ENCODE results near the gene SNTA1.
A peak's percentile ranks its signal among the peaks of the same experiment; 100 is the strongest.
"Not testable (repeated sequence)": the region's sequence is repeated elsewhere in the genome, so short reads cannot be mapped to it uniquely, and the experiment has no call there.

The SNTA1 gene

GRCh38 chr20:33443512-33444239 lies at the start of gene SNTA1:
Gene SNTA1, minus strand, starts transcription at chr20:33443763. Its CDS starts 143 bp downstream, at chr20:33443620.
- Histone ChIP-seq H3K4me1 (ENCODE audit: insufficient read depth, low read length) (no peaks in the 10 kb centered on the region), H3K9ac (ENCODE audit: low read depth, low read length) (peak within 1 kb of the TSS; percentile 87), H3K9me3 (ENCODE audit: control insufficient read depth, insufficient read depth, low read length) (no peaks in the 10 kb centered on the region), H3K36me3 (ENCODE audit: insufficient read depth, low read length) (no peaks in the 10 kb centered on the region)

- Histone ChIP-seq H3K4me1 (ENCODE audit: insufficient read depth, low read length) (no peaks in the 10 kb centered on the region; the same call in 1 of the 2 replicates), H3K36me3 (ENCODE audit: insufficient read depth, low read length) (no peaks in the 10 kb centered on the region), H3K9me3 (ENCODE audit: control insufficient read depth, insufficient read depth, low read length) (no peaks in the 10 kb centered on the region), H3K9ac (ENCODE audit: low read depth, low read length) (peak overlapping the region; percentile 97)
Measured at GRCh38 chr20:33490934-33491656, 47.5 kb upstream of the SNTA1 start.

GRCh38 chr20:33490023-33490933 lies 46.7 kb upstream of the SNTA1 start, which contains the start of gene CBFA2T2:
Gene CBFA2T2, plus strand, starts transcription at chr20:33490096. Its CDS starts 172 bp downstream, at chr20:33490268.
- peak within 1 kb of the TSS; percentile 97 for H3K9ac ChIP-seq (ENCODE audit: low read depth, low read length)
- no peaks in the 10 kb centered on the region for H3K9me3 ChIP-seq (ENCODE audit: control insufficient read depth, insufficient read depth, low read length)
- H3K4me1 ChIP-seq (ENCODE audit: insufficient read depth, low read length), result no peaks in the 10 kb centered on the region; the same call in 1 of the 2 replicates
- no peaks in the 10 kb centered on the region for H3K36me3 ChIP-seq (ENCODE audit: insufficient read depth, low read length)

GRCh38 chr20:33489495-33490022 lies 46.0 kb upstream of the SNTA1 start:
- Histone ChIP-seq H3K9ac (ENCODE audit: low read depth, low read length) (peak overlapping the region; percentile 61), H3K36me3 (ENCODE audit: insufficient read depth, low read length) (no peaks in the 10 kb centered on the region), H3K4me1 (ENCODE audit: insufficient read depth, low read length) (no peaks in the 10 kb centered on the region; the same call in 1 of the 2 replicates), H3K9me3 (ENCODE audit: control insufficient read depth, insufficient read depth, low read length) (no peaks in the 10 kb centered on the region)

- H3K36me3 ChIP-seq (ENCODE audit: insufficient read depth, low read length); H3K9me3 ChIP-seq (ENCODE audit: control insufficient read depth, insufficient read depth, low read length); H3K4me1 ChIP-seq (ENCODE audit: insufficient read depth, low read length): not testable (repeated sequence)
- peak overlapping the region; percentile 61 for H3K9ac ChIP-seq (ENCODE audit: low read depth, low read length)
Measured at GRCh38 chr20:33488661-33489494, 45.3 kb upstream of the SNTA1 start.

GRCh38 chr20:33488201-33488600 lies 44.6 kb upstream of the SNTA1 start:
- Histone ChIP-seq H3K36me3 (ENCODE audit: insufficient read depth, low read length) (no peaks in the 10 kb centered on the region), H3K4me1 (ENCODE audit: insufficient read depth, low read length) (no peaks in the 10 kb centered on the region; the same call in 1 of the 2 replicates), H3K9ac (ENCODE audit: low read depth, low read length) (no peak overlapping the region)

GRCh38 chr20:33483186-33483585 lies 39.6 kb upstream of the SNTA1 start:
- H3K36me3 ChIP-seq (ENCODE audit: insufficient read depth, low read length); H3K9me3 ChIP-seq (ENCODE audit: control insufficient read depth, insufficient read depth, low read length); H3K9ac ChIP-seq (ENCODE audit: low read depth, low read length); H3K4me1 ChIP-seq (ENCODE audit: insufficient read depth, low read length): not testable (repeated sequence)

More at GRCh38 chr20:33488201-33488600, 44.6 kb upstream of the SNTA1 start:
- no peaks in the 10 kb centered on the region for H3K9me3 ChIP-seq (ENCODE audit: control insufficient read depth, insufficient read depth, low read length)

GRCh38 chr20:33482581-33482980 lies 39.0 kb upstream of the SNTA1 start:
- Histone ChIP-seq H3K36me3 (ENCODE audit: insufficient read depth, low read length) (no peaks in the 10 kb centered on the region), H3K9ac (ENCODE audit: low read depth, low read length) (no peak overlapping the region), H3K4me1 (ENCODE audit: insufficient read depth, low read length) (peaks cover 4% of the 10 kb centered on the region; the same call in 1 of the 2 replicates), H3K9me3 (ENCODE audit: control insufficient read depth, insufficient read depth, low read length) (no peaks in the 10 kb centered on the region)

GRCh38 chr20:33481431-33481941 lies 37.9 kb upstream of the SNTA1 start:
- Histone ChIP-seq H3K9ac (ENCODE audit: low read depth, low read length) (no peak overlapping the region), H3K4me1 (ENCODE audit: insufficient read depth, low read length) (peaks cover 4% of the 10 kb centered on the region), H3K36me3 (ENCODE audit: insufficient read depth, low read length) (no peaks in the 10 kb centered on the region), H3K9me3 (ENCODE audit: control insufficient read depth, insufficient read depth, low read length) (no peaks in the 10 kb centered on the region)

- no peaks in the 10 kb centered on the region for H3K9me3 ChIP-seq (ENCODE audit: control insufficient read depth, insufficient read depth, low read length)
- no peaks in the 10 kb centered on the region for H3K36me3 ChIP-seq (ENCODE audit: insufficient read depth, low read length)
- no peak overlapping the region for H3K9ac ChIP-seq (ENCODE audit: low read depth, low read length)
- H3K4me1 ChIP-seq (ENCODE audit: insufficient read depth, low read length), result peaks cover 10% of the 10 kb centered on the region
Measured at GRCh38 chr20:33480048-33480447, 36.5 kb upstream of the SNTA1 start.

- Histone ChIP-seq H3K4me1 (ENCODE audit: insufficient read depth, low read length) (peaks cover 10% of the 10 kb centered on the region), H3K9me3 (ENCODE audit: control insufficient read depth, insufficient read depth, low read length) (no peaks in the 10 kb centered on the region), H3K9ac (ENCODE audit: low read depth, low read length) (no peak overlapping the region), H3K36me3 (ENCODE audit: insufficient read depth, low read length) (no peaks in the 10 kb centered on the region)
Measured at GRCh38 chr20:33477386-33478234, 34.0 kb upstream of the SNTA1 start.

GRCh38 chr20:33475381-33476152 lies 32.0 kb upstream of the SNTA1 start:
- H3K36me3 ChIP-seq (ENCODE audit: insufficient read depth, low read length), result no peaks in the 10 kb centered on the region
- H3K9me3 ChIP-seq (ENCODE audit: control insufficient read depth, insufficient read depth, low read length), result no peaks in the 10 kb centered on the region

More at GRCh38 chr20:33475381-33476152, 32.0 kb upstream of the SNTA1 start:
- no peak overlapping the region for H3K9ac ChIP-seq (ENCODE audit: low read depth, low read length)
- H3K4me1 ChIP-seq (ENCODE audit: insufficient read depth, low read length), result peaks cover 10% of the 10 kb centered on the region

Measured in ES-I3 (cell line).